GM13977 (cell line): ENCODE results near the gene RNF112.
"Not testable (repeated sequence)": the region's sequence is repeated elsewhere in the genome, so short reads cannot be mapped to it uniquely, and the experiment has no call there.

Source experiments
- DNase-seq: peaks from one replicate; pipeline ENCODE4 v3.0.0; 2012; ENCODE audit warnings: low spot score
- CTCF ChIP-seq: IDR thresholded peaks from 2 replicates; pipeline ENCODE4 v1.5.1; 2012; ENCODE audit warnings: mild to moderate bottlenecking, control low read depth; ENCODE audit not compliant: insufficient read depth; ENCODE audit errors: extremely low read depth, missing control alignments
- in situ Hi-C: fragments of 300-500 bp; cut with MboI; formaldehyde crosslinking; loops from one replicate; pipeline ENCODE4 v1.12.0; 2022; ENCODE audit warnings: low sequenced_read_pairs, low pct_unique_long_range_greater_than_20kb, mixed read lengths, inconsistent platforms; ENCODE audit not compliant: unreplicated experiment

RNF112 gene

DNA sequence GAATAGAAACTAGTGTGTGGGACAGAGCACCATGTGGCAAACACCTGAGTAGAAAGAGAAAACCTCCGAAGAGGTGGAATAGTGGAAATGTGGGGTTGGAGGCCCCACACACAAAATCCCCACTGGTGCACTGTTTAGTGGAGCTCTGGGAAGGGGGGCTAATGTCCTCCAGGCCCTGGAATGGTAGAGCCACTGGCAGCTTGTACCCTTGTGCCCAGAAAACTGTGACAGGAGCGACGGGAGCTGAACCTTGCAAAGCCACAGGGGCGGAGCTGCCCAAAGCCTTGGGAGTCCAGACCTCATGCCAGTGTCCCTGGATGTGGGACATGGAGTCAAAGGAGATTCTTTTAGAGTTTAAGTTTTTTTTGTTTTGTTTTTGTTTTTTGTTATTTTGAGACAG, 50.6 kb downstream of the RNF112 start:
- in situ Hi-C loops = no loop called here
- TF ChIP-seq CTCF = no peak
- no peak for DNase-seq

GRCh38 chr17:19462456-19463035, 51.5 kb downstream of the RNF112 start:
- in situ Hi-C loops, DNase-seq: not testable (repeated sequence)

DNA sequence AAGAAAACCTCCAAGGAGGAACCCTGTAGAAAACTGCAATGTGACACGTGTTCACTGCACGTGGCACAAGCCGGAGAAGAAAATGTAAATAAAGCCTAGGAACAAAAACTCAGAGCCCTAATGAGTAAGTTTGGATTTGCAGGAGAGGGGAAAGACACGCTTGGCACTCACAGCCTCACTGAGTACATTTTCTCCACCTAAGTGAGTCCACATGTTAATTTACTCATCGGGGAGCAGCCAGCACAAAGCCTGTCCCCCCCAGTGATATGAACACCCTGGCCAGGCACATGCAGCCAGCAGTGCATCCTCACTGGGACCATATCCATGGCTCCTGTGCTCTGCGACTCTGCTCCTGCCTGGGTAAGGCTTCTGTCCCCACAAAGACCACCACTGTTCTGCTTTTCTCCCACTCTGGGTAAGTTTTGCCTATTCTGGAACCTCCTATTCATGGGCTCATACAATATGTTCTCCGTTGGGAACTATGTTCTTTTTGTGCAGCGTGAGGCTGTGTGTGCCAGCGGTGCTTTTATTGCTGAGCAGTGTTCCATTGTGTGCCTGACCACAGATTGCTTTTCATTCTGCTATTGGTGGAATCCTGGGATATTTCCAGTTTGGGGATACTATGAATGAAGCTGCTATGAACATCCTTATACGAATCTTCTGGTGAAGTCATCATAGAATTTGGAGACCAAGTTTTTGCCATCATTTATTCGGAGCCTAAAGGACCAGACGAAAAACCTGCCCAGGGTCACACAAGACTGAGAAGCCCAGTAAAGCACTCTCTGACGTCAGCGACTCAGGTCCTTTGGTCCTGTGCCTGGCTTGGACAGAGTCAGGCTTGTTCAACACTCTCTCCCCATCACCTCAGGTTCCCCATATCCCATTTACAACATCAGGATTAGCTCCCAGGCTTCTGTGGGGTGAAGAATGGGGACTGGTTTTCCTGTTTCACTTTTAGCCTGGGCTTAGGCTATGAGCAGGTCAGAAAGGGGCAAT, 53.3 kb downstream of the RNF112 start:
- DNase-seq = no peak
- in situ Hi-C loops = no loop called here
- no peak for TF ChIP-seq CTCF
